Embryonic facial prominence (tissue), 1 donor: ENCODE data around the gene KIAA1217.

ENCODE experiments used
- DNase-seq: peaks from one replicate; pipeline ENCODE4 v3.0.0-alpha.2; 2016; ENCODE audit errors: extremely low spot score

Gene KIAA1217

DNA sequence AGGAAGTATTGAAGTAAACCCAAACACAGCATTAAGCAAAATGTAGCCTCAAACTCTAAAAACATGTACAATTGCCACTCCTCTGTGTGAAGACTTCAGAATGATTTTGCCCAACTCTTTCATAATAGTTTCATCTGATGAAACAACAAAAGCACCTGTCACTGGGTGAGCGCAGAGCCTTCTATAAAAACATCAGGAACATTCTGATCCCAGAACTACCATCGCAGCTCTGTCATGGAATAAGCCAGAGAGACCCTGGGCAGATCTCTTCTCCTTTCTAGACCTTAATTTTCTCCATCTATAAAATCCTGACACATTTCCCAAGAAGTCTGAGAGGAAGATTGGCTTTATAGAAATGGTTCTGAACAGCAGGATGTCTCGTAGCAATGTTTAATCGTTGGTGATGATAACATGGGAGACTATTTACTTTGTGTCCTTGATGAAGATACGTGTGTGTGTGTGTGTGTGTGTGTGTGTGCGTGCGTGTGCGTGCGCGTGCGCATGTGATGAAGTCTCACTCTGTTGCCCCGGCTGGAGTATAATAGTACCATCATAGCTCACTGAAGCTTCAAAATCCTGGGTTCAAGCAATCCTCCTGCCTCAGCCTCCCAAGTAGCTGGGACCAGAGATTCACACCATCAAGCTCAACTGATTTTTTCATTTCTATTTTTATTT lies 198.0 kb downstream of the KIAA1217 start:
- DNase-seq = no peak

DNA sequence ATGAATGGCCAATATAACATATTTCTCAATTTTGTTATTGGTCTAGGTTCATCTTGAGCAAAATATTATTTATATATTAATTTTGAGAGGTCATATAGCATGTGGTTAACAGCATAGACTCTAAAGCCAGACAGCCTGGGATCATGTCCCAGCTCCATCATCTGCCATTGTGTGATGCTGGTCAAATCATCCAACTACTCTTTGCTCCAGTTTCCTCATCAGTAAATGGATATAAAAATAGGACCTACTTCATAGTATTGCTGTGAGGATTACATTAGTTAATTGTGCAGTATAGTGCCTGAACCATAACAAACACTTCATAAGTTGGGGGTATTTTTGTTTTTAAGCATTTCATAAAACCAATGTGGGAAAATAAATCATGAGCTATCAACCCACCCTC lies 199.0 kb downstream of the KIAA1217 start:
- no peak for DNase-seq

DNA sequence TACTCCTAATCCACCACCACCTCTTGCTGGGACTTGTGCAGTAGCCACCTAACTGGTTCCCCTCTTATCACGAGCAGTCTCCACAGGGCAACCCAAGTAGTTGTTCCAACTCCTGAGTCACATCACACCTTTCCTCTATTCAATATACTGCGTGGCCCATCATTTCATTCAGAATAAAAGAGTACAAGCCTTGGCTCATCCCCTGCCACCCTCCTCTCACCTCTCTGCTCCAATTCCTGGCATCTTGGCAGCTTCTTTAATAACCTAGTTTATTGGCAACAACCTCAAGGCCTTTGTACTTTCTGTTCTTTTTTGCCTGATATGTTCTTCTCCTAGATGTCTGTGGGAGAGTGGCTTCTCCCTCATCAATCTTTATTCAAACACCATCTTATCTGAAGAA lies 199.4 kb downstream of the KIAA1217 start:
- no peak for DNase-seq

DNA sequence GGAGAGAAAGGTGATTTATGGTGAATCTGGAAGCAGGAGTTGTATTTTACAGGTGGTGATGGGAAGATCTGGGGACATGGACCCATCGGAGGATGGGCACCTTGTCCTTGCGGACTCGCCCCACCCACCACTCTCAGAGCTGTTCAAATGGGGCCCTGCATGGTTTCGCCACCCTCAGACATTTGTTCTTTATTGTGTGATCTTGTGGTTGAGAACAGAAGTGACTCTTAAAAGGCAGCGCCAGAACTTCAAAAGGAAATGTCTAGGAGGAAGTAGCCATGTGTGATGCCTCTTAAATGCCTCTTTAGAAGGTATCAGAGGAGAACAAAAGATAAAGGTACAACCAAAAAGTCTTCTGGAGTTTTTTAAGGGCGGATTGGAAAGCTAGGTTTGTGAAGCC lies 205.7 kb downstream of the KIAA1217 start:
- no peak for DNase-seq

DNA sequence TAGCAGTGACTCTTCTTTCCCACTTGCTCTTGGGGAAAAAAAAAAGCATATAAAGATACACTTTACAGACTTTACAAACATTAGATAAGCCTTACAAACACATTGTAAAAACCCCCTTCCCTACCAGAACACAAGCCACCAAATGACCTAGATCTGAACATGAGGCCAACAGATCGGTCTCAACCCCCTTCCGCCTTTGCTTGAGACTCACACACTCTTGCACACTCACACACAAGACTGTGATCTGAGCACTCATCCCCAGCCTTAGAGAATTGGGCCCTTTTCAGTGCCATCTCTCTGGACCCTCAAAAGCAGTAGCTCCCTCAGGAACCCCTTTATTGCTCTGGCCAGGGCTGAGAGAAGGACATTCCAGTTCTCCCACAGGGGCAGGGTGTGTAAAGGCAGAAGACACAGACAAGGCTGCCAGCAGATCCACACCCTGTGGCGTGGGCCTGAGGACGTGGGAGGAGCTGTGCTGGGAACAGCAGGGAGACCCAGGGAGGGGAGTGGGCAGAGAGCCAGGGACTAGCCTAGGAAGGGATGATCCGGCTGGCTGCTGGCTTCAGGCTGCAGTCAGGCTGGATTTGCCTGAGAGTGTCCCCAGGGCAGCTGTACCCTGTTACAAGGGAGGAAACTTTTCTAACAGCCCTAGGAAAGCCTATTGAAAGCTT lies 206.7 kb downstream of the KIAA1217 start:
- DNase-seq = no peak

DNA sequence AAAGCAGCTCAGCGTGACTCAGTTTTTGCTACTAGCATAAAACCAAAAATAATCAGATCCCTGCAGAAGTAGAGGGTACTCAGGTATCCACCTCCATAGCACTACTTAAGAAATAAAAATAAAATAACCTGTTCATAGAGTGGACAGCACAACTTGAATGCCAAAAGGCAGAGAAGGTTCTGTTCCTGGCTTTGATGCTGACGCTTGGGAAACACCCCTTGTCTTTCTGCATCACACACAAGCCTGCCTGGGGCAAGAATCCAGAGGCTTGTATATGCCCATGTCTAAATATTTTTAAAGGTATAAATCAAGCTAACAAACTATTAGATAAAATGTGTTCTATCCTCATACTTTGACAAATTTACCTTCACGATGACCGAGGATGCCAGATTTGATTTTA lies 207.3 kb downstream of the KIAA1217 start:
- DNase-seq = no peak

DNA sequence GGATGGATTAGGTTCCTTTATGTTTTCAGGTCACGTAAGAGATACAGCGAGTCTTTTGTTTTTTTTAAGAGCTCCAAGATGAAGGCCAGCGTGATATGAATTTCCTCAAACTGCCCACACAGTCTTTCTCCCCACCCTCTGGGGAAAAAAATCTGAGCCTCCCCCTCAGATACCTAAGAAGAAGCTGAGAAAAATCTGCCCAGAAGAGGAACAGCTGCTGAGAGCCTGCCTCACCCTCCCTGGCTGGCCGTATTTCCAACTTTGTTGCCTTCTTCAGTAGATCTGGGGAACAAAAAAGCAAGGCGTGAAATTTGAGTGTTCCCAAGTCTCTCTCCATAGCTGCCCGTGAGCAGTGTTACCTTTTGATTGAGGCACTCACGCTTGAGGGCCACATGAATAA lies 208.1 kb downstream of the KIAA1217 start:
- no peak for DNase-seq

DNA sequence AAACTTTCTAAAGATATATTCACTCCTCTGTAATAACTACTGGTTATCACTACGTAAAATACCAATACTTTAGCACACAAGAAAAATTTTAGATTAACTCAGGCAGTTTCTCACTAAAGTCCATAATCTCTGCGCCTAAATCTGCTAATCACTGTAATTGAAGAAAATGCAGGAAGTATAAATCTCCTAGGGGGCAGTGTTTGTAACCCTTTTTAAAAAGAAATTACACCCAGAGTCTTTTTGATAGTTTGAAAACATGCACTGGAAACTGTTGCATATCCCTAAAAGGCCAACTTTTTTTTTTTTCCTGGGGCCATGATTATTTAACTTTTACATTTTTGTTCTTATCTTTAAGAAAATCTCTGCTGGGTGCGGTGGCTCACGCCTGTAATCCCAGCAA lies 209.6 kb downstream of the KIAA1217 start:
- DNase-seq = no peak

DNA sequence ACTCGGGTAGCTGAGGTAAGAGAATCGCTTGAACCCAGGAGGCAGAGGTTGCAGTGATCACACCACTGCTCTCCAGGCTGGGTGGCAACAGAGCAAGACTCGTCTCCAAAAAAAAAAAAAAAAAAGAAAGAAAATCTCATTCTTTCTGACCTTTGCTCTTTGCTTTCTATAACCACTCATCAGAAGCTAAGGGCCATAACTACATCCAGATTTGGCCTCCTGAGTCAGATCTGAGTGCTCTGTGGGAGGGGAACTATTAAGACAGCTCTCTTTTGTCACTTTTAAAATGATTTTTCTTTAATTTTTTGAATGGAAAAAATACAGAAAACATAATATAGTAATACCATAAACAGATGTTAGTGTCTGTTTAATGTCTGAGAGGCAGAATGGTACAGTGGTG lies 210.1 kb downstream of the KIAA1217 start:
- DNase-seq = no peak

DNA sequence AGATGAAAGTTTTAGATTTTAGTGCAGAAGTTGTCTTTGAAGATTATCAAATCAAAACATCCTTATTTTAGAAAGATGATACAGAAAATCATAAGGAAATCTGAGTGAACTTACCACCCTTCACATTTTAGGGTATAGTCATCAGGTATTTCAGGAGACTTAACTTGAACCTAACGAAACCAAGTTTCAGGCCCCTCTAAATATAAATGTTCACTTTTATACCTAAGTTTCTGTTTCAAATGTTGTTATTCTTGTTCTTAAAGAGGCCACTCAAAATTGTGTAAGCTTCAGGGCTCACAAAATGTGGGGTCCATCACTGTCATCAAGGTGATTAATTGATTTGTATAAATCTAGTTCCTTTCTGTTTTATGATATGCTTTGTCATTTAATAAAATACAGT lies 216.2 kb downstream of the KIAA1217 start:
- DNase-seq = no peak

DNA sequence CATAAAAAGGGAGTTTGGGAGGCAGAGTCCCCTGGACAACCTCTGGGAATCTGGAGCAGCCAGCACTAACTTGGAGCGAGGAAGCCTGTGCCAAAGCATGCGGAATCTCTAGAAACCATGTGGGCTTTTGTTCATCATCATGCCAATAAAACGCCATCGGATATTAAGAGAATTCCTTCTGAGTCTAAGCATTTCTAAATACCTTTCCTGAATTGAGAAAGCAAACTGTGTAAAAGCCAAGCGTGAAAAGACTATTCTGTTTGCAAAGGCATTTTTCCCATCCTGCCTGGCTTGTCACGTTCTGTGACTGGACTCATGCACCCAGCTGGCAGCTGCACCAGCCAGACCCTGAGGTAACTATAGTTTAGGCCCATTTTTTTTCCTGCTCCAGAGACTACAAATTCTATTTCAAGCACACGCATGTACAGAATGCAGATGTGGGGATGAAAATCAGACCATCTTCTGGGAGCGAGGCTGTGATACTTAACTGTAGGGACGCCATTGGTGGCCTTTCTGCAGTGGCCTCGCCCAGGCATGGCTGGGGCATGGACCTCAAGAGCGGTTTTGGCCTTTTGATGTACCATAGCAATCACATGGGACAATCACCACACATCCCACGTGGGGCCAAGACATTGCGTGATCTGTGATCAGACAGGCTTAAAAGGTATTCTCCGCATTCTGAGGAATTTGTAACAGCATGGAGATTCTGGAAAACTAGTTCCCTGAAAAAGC lies 218.9 kb downstream of the KIAA1217 start:
- DNase-seq = no peak

DNA sequence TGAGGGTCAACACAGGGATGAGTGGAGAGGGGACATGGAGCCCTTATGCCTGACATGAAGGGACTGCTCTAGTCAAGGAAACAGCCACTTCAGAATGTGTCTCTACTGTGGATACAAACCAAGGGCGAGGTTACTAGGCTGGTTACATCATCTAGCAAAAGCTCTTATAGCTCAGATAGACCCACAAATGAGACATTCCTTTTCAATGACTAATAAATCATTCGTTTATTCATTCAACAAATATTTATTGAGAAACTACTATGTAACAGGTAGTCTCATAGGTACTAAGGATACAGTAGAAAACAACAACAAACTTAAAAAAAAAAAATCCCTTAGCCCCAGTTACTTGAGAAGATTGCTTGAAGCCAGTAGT lies 219.5 kb downstream of the KIAA1217 start:
- no peak for DNase-seq

DNA sequence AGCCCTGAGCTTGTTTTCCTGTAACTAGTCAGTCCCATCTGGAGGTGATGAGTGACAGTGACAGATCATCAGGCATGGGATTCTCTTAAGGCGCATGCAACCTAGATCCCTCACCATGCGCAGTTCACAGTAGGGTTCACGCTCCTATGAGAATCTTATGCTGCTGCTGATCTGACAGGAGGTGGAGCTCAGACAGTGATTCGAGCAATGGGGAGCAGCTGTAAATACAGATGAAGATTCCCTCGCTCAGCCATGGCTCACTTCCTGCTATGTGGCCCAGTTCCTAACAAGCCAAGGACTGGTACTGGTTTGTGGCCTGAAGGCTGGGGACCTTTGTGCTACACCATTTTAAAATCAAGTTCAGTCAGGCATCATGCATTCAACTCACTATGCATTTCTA lies 221.7 kb downstream of the KIAA1217 start:
- no peak for DNase-seq

DNA sequence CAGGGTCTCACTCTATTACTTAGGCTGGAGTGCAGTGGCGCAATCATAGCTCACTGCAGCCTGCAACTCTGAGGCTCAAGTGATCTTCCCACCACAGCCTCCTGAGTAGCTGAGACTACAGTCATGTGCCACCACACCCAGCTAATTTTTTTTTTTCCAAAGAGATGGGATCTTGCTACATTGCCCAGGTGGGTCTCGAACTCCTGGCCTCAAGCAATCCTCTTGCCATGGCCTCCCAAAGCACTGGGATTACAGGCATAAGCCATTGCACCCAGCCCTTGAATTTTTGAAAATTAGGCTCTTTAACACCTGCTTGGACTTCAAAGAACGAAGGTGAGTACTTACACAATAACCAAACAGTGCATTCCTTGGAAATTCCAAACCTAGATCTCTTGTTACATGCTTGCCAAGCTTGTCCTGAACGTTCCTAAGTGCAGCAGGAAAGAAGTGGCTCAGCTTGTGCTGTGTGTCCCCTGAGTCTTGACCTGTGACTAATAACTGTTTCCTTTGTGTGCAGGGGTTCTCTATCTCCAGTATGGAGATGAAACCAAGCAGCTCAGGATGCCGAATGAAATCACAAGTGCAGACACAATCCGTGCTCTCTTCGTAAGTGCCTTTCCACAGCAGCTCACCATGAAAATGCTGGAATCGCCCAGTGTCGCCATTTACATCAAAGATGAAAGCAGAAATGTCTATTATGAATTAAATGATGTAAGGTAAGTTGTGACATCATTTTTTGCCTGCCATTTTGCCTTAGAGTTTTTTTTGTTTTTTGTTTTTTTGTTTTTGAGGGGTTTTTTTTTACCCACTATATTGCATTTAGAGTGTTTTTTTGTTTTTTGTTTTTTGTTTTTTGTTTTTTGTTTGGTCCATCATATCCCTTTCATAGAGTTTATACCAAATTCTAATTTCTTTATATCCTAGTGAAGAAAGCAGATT lies 223.8 kb downstream of the KIAA1217 start:
- DNase-seq = no peak

DNA sequence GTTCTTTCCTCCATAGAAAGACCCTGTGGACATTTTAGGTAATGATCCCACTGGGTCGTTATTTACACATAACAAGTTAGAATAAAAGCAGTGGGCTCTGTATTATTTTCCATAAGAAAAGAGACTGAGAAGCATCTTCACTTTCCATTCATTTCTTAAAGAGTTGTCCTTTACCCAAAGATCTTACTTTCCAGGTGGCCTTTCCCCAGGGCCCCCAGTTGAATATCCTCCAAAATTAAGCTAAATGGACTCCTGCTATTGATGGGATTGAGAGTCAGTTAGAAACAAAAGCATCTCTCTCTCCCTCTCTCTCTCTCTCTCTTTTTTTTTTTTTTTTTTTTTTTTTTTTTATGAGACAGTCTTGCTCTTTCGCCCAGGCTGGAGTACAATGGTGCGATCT lies 224.8 kb downstream of the KIAA1217 start:
- DNase-seq = no peak

DNA sequence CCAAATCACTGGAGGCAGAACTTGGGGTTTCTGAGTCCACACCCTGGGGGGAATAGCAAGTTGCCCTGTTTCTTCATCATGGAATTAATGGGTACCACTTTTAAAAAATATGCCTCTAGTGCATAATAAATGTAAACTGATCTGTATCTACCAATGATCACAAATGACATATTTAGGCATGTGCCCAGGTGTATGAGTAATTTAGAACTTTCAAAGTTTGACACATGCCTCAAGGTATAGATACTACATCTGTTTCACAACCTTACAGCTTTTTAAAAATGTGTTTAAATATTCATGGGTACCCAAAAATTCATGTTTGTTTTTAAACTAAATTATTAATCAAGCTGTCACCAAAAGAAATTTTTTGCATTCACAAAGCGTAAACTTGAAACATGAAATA lies 226.0 kb downstream of the KIAA1217 start:
- DNase-seq = no peak

DNA sequence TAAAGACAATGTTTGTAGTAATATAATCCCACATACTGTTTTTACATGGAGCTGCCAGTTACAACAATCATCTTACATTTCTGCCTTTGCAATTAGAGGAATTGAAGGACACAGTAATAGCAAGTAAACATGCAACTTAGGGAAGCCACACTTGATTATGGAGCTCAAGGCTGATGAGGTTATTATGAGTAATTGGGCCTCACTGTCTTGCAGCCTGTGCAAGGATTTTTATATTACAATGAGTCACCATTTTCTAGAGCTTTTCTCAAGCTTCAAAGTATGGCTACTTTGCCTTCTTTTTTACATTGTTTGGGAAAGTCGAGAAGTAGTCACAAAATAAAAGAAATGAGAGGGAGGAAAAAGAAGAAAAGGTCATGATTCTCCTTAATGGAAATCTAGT lies 226.4 kb downstream of the KIAA1217 start:
- DNase-seq = no peak

DNA sequence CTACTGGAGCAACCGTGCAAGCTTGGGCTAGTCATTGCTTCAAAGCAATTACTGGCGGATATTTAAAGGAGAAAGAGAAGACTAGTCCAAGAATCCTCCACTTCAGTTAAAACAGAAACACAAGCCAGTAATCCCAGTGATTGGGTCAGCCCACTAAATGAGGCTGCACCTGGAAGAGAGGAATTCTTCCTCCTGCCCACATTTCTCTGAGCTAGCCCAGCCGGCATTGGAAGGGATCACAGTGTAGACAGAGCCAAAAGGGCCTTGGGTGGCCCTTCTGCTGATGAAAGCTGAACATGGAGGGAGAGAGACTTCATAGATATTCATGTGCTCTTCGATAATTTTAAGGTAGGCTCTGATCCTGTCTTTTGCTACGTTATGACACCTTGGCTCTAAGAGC lies 228.4 kb downstream of the KIAA1217 start:
- DNase-seq = no peak

DNA sequence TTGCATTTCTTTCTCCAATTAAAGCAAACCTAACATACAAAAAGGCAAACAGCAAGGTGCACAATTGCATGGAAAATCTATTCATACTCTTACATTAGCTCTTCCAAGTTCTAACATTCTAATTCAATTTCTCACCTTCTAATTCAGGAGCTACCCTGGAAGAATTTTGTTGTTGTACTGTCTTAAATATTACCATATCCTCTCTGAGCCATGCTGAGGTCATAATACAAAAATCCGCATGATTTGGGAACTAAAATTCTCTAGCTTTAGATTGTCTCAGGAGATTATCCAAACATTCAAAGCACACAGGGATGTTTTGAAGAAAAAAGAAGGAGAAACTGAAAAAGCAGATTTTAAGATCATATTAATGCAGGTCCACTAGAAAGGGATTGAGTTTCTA lies 229.9 kb downstream of the KIAA1217 start:
- DNase-seq = no peak

DNA sequence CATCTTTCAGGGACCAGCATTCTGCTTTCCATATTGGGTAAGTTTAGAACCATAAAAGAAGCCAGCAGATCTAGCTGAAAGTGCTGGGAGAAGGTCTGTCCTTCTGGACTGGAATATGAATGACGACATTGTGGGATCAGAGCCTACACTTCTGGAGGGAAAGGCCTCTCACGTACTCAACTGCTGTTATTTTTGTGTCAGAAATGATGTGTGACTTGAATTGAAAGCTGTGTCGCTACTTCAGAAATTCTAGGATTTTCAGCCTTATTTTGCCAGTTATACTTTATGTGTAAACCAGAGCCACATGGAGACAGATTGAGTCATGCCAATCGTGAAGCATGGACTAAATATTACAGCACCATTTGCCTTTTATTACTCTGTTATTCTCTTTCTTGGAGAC lies 231.0 kb downstream of the KIAA1217 start:
- DNase-seq = no peak

DNA sequence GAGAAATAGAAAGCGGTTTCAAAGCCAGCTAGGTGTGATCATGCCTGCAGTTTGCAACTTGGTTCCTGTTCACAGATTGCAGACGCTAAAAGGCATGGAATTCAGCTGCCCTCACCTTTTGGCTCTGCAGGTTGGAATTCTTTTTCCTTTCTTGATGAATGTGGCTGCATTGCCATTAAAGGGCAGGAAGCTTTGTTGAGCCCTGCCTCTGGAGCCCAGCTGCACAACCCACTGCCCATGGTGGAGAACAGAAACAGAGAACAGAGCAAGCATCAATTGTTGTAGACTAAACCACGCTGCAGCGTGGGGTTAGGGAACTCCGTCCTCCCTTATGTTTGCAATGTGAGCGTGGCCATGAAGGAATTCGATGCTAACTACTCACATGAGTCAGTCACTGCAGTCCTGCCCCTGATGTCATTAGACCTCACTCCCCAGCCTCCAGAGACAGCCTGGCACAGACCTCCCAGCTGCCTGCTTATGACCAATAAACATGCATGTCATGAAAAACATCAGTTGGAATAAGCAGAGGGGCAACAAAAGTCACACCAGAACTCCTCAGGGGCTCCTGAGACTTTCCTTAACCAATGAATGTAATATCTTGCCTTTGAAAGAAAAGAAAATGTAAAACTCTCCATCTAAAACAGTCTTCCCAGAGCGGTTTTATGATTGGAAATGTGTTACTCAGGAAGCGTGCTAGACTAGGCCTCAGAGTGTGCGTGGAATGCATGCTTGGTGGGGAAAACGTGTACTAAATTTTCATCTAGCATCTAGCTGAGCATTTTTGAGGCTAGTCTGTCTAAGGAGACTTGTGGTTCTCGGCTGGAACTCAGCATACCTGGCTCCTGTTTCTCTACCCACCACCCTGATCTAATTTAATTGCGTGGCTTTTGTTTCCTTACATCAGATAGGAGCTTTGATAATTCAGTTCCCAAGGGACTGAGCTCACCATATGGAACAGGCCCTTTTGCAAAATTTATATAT lies 232.2 kb downstream of the KIAA1217 start:
- no peak for DNase-seq
